H9 (cell line): Measurements from ENCODE around the gene RUNDC1. TPM values are rescaled to one million over a fixed set of nuclear protein-coding genes. Genes with fewer than 3 reads are reported as not detected.
A peak's percentile ranks its signal among the peaks of the same experiment; 100 is the strongest.

ENCODE experiments used
- DNase-seq: peaks from one replicate; pipeline ENCODE4 v3.0.0-alpha.2; 2017
- H2AFZ ChIP-seq: one replicate; pipeline ENCODE4 v1.6.1; 2013; ENCODE audit warnings: mild to moderate bottlenecking, low read length, control low read depth, moderate library complexity
- H2AK5ac ChIP-seq: 2 replicates; pipeline ENCODE4 v1.6.1; 2013; ENCODE audit warnings: low read length, control low read depth, mixed read lengths; ENCODE audit not compliant: insufficient read length
- H2BK120ac ChIP-seq: one replicate; pipeline ENCODE4 v1.6.1; 2013; ENCODE audit warnings: low read depth, mild to moderate bottlenecking, low read length, control low read depth, inconsistent platforms; ENCODE audit not compliant: poor library complexity, severe bottlenecking
- H2BK12ac ChIP-seq: 2 replicates; pipeline ENCODE4 v1.6.1; 2013; ENCODE audit warnings: low read length, control low read depth, mixed read lengths, low read depth; ENCODE audit not compliant: insufficient read length
- H2BK15ac ChIP-seq: 2 replicates; pipeline ENCODE4 v1.6.1; 2013; ENCODE audit warnings: low read depth, low read length, control low read depth
- H2BK20ac ChIP-seq: one replicate; pipeline ENCODE4 v1.6.1; 2013; ENCODE audit warnings: low read depth, mild to moderate bottlenecking, low read length, control low read depth, inconsistent platforms; ENCODE audit not compliant: poor library complexity, severe bottlenecking
- H2BK5ac ChIP-seq: 2 replicates; pipeline ENCODE4 v1.6.1; 2013; ENCODE audit warnings: low read length, control low read depth, mixed read lengths; ENCODE audit not compliant: insufficient read length
- H3K14ac ChIP-seq: 2 replicates; pipeline ENCODE4 v1.6.1; 2013; ENCODE audit warnings: low read length, control low read depth; ENCODE audit not compliant: insufficient read depth
- H3K18ac ChIP-seq: 2 replicates; pipeline ENCODE4 v1.6.1; 2013; ENCODE audit warnings: low read depth, mild to moderate bottlenecking, mixed read lengths, low read length, control low read depth; ENCODE audit not compliant: insufficient read length
- H3K23ac ChIP-seq: 2 replicates; pipeline ENCODE4 v1.6.1; 2013; ENCODE audit warnings: low read length, control low read depth, mixed read lengths, low read depth; ENCODE audit not compliant: insufficient read length
- H3K23me2 ChIP-seq: 2 replicates; pipeline ENCODE4 v1.6.1; 2013; ENCODE audit warnings: low read depth, mild to moderate bottlenecking, mixed read lengths, low read length, control low read depth; ENCODE audit not compliant: insufficient read length, poor library complexity, severe bottlenecking
- H3K27ac ChIP-seq: 2 replicates; pipeline ENCODE4 v1.5.1; 2013; ENCODE audit warnings: low read length, control low read depth, mixed read lengths, low read depth; ENCODE audit not compliant: insufficient read length
- H3K27me3 ChIP-seq: 2 replicates; pipeline ENCODE4 v1.6.1; 2013; ENCODE audit warnings: low read length, control low read depth, inconsistent platforms; ENCODE audit not compliant: insufficient read depth
- H3K4ac ChIP-seq: 2 replicates; pipeline ENCODE4 v1.6.1; 2013; ENCODE audit warnings: low read depth, mild to moderate bottlenecking, control low read depth, inconsistent platforms, low read length, moderate library complexity
- H3K4me1 ChIP-seq: 2 replicates; pipeline ENCODE4 v1.6.1; 2013; ENCODE audit warnings: low read length, control low read depth, inconsistent platforms; ENCODE audit not compliant: insufficient read depth
- H3K4me2 ChIP-seq: 2 replicates; pipeline ENCODE4 v1.6.1; 2013; ENCODE audit warnings: low read length, control low read depth, mixed read lengths; ENCODE audit not compliant: insufficient read length, insufficient read depth
- H3K56ac ChIP-seq: 2 replicates; pipeline ENCODE4 v1.6.1; 2013; ENCODE audit warnings: low read depth, mild to moderate bottlenecking, mixed read lengths, low read length, control low read depth; ENCODE audit not compliant: insufficient read length
- H3K79me1 ChIP-seq: 2 replicates; pipeline ENCODE4 v1.6.1; 2013; ENCODE audit warnings: low read depth, mild to moderate bottlenecking, moderate library complexity, low read length, control low read depth, inconsistent platforms; ENCODE audit not compliant: insufficient read depth, poor library complexity, severe bottlenecking
- H3K79me2 ChIP-seq: 2 replicates; pipeline ENCODE4 v1.6.1; 2013; ENCODE audit warnings: low read length, control low read depth, inconsistent platforms; ENCODE audit not compliant: insufficient read depth
- H3K9ac ChIP-seq: 2 replicates; pipeline ENCODE4 v1.6.1; 2013; ENCODE audit warnings: low read length, control low read depth, mixed read lengths; ENCODE audit not compliant: insufficient read length; ENCODE audit errors: extremely low read depth
- H3K9me3 ChIP-seq: one replicate; pipeline ENCODE4 v1.6.1; 2013; ENCODE audit warnings: low read depth, low read length, inconsistent platforms; ENCODE audit not compliant: control insufficient read depth
- H3T11ph ChIP-seq: one replicate; pipeline ENCODE4 v1.6.1; 2013; ENCODE audit warnings: mild to moderate bottlenecking, low read length, control low read depth, inconsistent platforms
- H4K20me1 ChIP-seq: one replicate; pipeline ENCODE4 v1.6.1; 2013; ENCODE audit not compliant: control insufficient read depth, insufficient read length, insufficient read depth
- H4K5ac ChIP-seq: 2 replicates; pipeline ENCODE4 v1.6.1; 2013; ENCODE audit warnings: low read depth, mild to moderate bottlenecking, mixed read lengths, low read length, control low read depth; ENCODE audit not compliant: insufficient read length
- H4K8ac ChIP-seq: replicated peaks from 2 replicates; pipeline ENCODE4 v1.6.1; 2013; ENCODE audit warnings: low read length, control low read depth, mixed read lengths, low read depth; ENCODE audit not compliant: insufficient read length
- H4K91ac ChIP-seq: 2 replicates; pipeline ENCODE4 v1.6.1; 2013; ENCODE audit warnings: low read depth, mild to moderate bottlenecking, moderate library complexity, mixed read lengths, low read length, control low read depth; ENCODE audit not compliant: insufficient read length
- H3K27ac Mint-ChIP-seq, 3 experiments: 2 replicates in 2 of 3; 3 replicates in 1 of 3; pipeline ENCODE4 v1.8.0; 2020 to 2021; ENCODE audit warnings: mixed read lengths in 3 of 3, mild to moderate bottlenecking in 1 of 3, moderate library complexity in 1 of 3
- H3K27me3 Mint-ChIP-seq: 2 replicates; pipeline ENCODE4 v1.8.0; 2021; ENCODE audit warnings: low read depth, mild to moderate bottlenecking, moderate library complexity, mixed read lengths
- H3K36me3 Mint-ChIP-seq, 3 experiments: 2 replicates in 2 of 3; 3 replicates in 1 of 3; pipeline ENCODE4 v1.8.0; 2020 to 2021; ENCODE audit warnings: low read depth in 3 of 3, mixed read lengths in 3 of 3; ENCODE audit not compliant: insufficient read depth in 1 of 3
- H3K4me1 Mint-ChIP-seq, 2 experiments: 2 replicates each; pipeline ENCODE4 v1.8.0; 2020; ENCODE audit warnings: mixed read lengths in 2 of 2
- H3K4me3 Mint-ChIP-seq, 2 experiments: 2 replicates in 1 of 2; 3 replicates in 1 of 2; pipeline ENCODE4 v1.8.0; 2020 to 2021; ENCODE audit warnings: mild to moderate bottlenecking in 2 of 2, mixed read lengths in 2 of 2, moderate library complexity in 1 of 2
- H3K9me3 Mint-ChIP-seq, 2 experiments: 2 replicates in 1 of 2; 3 replicates in 1 of 2; pipeline ENCODE4 v1.8.0; 2020; ENCODE audit warnings: mild to moderate bottlenecking in 2 of 2, mixed read lengths in 2 of 2, moderate library complexity in 1 of 2
- WGBS: extraction: QIAGEN DNeasy Blood & Tissue Kit; methylation state at CpG from one replicate; pipeline ENCODE4 v1.1.7; 2013; ENCODE audit warnings: missing lambda C conversion rate, low lambda C conversion rate, mixed read lengths; ENCODE audit not compliant: insufficient read length; ENCODE audit errors: extremely low coverage; 5-methylcytosine and 5-hydroxymethylcytosine counted together
- total RNA-seq: library from RNA; stranded (reverse); gene quantifications from 2 replicates; pipeline ENCODE4 v1.2.1, GENCODE V29; 2021
- TF ChIP-seq, protein P1 (sequence below): fragments of 200-600 bp; sonication (generic); conservative IDR thresholded peaks from 3 replicates; pipeline ENCODE4 v1.8.0; 2021; ENCODE audit warnings: antibody characterized with exemption, mild to moderate bottlenecking

Gene RUNDC1
- total RNA-seq, 1 experiment from 2014 or later = 18.8 TPM

DNA sequence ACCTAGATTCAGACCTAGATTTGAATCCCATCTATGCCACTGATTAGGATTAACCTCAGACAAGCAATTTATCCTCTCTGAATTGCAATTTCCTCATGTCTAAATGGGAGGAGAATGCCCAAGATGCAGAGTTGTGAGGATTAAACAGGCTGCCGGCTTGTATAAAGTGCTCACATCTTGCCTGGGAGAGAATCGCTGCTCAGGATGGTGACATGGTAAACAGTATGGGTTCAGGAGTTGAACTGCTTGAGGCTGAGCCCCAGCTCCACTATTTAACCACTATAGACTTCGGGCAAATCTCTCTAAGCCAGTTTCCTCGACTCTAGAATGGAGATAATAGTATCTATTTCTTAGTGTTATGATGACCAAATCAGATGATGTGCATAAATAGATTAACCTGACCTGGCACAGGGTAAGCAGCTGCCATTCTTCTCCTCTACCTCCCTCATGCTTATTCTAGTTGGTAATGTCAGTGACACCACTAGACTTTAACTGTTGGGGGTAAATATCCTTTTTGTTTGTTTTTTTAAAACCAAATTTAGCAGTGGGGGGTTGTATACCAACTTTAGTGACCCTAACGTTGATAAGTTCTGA is 17.1 kb downstream of the RUNDC1 start:
- no peak overlapping the region for H2BK5ac ChIP-seq
- peaks cover 32 to 58% (median 52%) of the 10 kb centered on the region in 3 experiments for H3K36me3 Mint-ChIP-seq

More for the DNA sequence above, 17.1 kb downstream of the RUNDC1 start:
- Histone ChIP-seq H2AFZ (no peak overlapping the region), H3K23ac (no peak overlapping the region), H3K4me1 (no peaks in the 10 kb centered on the region), H3K14ac (no peak overlapping the region), H3K4ac (no peak overlapping the region), H3K27me3 (no peaks in the 10 kb centered on the region), H3K23me2 (peaks cover 10% of the 10 kb centered on the region), H3K27ac (no peak overlapping the region), H4K8ac (no peak overlapping the region), H4K5ac (no peak overlapping the region), H2BK120ac (no peak overlapping the region), H2AK5ac (no peak overlapping the region), H4K91ac (no peak overlapping the region), H2BK15ac (no peak overlapping the region), H3K9me3 (no peaks in the 10 kb centered on the region), H3K18ac (no peak overlapping the region), H3K9ac (peak overlapping the region; percentile 18), H4K20me1 (no peaks in the 10 kb centered on the region), H3K56ac (no peak overlapping the region), H3T11ph (no peak overlapping the region), H2BK20ac (no peak overlapping the region), H3K79me1 (peaks cover 6% of the 10 kb centered on the region), H3K79me2 (peaks cover 15% of the 10 kb centered on the region; the same call in 1 of the 2 replicates), H3K4me2 (peak overlapping the region; percentile 53), H2BK12ac (no peak overlapping the region)
- Mint-ChIP-seq H3K27me3 (no peaks in the 10 kb centered on the region), H3K4me3 (peak overlapping the region; percentile 97 to 98), H3K9me3 (no peaks in the 10 kb centered on the region; a peak in 1 of 5 replicates), H3K27ac (peak overlapping the region in 2 of 3 experiments; percentile 98 to 99; a peak in 4 of 7 replicates), H3K4me1 (peaks cover 20 to 25% of the 10 kb centered on the region in 2 experiments)
- no peak for DNase-seq
- TF ChIP-seq, protein P1, sequence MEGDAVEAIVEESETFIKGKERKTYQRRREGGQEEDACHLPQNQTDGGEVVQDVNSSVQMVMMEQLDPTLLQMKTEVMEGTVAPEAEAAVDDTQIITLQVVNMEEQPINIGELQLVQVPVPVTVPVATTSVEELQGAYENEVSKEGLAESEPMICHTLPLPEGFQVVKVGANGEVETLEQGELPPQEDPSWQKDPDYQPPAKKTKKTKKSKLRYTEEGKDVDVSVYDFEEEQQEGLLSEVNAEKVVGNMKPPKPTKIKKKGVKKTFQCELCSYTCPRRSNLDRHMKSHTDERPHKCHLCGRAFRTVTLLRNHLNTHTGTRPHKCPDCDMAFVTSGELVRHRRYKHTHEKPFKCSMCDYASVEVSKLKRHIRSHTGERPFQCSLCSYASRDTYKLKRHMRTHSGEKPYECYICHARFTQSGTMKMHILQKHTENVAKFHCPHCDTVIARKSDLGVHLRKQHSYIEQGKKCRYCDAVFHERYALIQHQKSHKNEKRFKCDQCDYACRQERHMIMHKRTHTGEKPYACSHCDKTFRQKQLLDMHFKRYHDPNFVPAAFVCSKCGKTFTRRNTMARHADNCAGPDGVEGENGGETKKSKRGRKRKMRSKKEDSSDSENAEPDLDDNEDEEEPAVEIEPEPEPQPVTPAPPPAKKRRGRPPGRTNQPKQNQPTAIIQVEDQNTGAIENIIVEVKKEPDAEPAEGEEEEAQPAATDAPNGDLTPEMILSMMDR = no peak
- no CpG with 5 or more reads among the region's 5 CpGs for WGBS
